GM18907 (cell line): ENCODE measurements around the gene ZC3H7B.
"Not testable (repeated sequence)": the region's sequence is repeated elsewhere in the genome, so short reads cannot be mapped to it uniquely, and the experiment has no call there.

Experiments
- ATAC-seq: cut with Tn5 transposase; IDR thresholded peaks from one replicate; pipeline ENCODE4 v1.9.1; 2021; ENCODE audit warnings: mild to moderate bottlenecking, moderate library complexity; ENCODE audit not compliant: unreplicated experiment

ZC3H7B gene

GRCh38 chr22:41301085-41302020 lies at the start of gene ZC3H7B:
Gene ZC3H7B (plus strand): TSS chr22:41301525. CDS start chr22:41320661, 19,136 bp downstream.
- ATAC-seq = peak; percentile 76

- no peak for ATAC-seq
These were observed 49.0 kb upstream of the ZC3H7B start for GRCh38 chr22:41252365-41252764.

GRCh38 chr22:41254230-41254629 lies 47.1 kb upstream of the ZC3H7B start:
- ATAC-seq = no peak

- ATAC-seq = no peak
These were observed 44.8 kb upstream of the ZC3H7B start for GRCh38 chr22:41256254-41257253.

- no peak for ATAC-seq
These were observed 43.6 kb upstream of the ZC3H7B start for GRCh38 chr22:41257696-41258095.

- not testable (repeated sequence) for ATAC-seq
These were observed 41.6 kb upstream of the ZC3H7B start for GRCh38 chr22:41259756-41260155.

- no peak for ATAC-seq
These were observed 40.5 kb upstream of the ZC3H7B start for GRCh38 chr22:41260871-41261270.

GRCh38 chr22:41261541-41262249 lies 39.6 kb upstream of the ZC3H7B start:
- ATAC-seq = no peak

- ATAC-seq = no peak
These were observed 39.0 kb upstream of the ZC3H7B start for GRCh38 chr22:41262250-41262765.

GRCh38 chr22:41263704-41264103 lies 37.6 kb upstream of the ZC3H7B start:
- ATAC-seq = no peak

GRCh38 chr22:41264408-41264941 lies 36.9 kb upstream of the ZC3H7B start:
- no peak for ATAC-seq

GRCh38 chr22:41267958-41268357 lies 33.4 kb upstream of the ZC3H7B start:
- ATAC-seq = no peak

GRCh38 chr22:41271787-41272186 lies 29.5 kb upstream of the ZC3H7B start:
- no peak for ATAC-seq

GRCh38 chr22:41273128-41273527 lies 28.2 kb upstream of the ZC3H7B start:
- ATAC-seq = no peak

GRCh38 chr22:41274856-41275255 lies 26.5 kb upstream of the ZC3H7B start:
- no peak for ATAC-seq

GRCh38 chr22:41280065-41280464 lies 21.3 kb upstream of the ZC3H7B start:
- no peak for ATAC-seq

- no peak for ATAC-seq
These were observed 20.5 kb upstream of the ZC3H7B start for GRCh38 chr22:41280854-41281253.

GRCh38 chr22:41284465-41284864 lies 16.9 kb upstream of the ZC3H7B start:
- ATAC-seq = no peak

GRCh38 chr22:41285441-41285819 lies 15.9 kb upstream of the ZC3H7B start:
- ATAC-seq = peak; percentile 8
